Measurements from ENCODE around the gene RBM19.

Gene RBM19

GRCh38 chr12:113955109-113955970 lies 10.8 kb downstream of the RBM19 start:
- DNase-seq: no peak

- DNase-seq: no peak
Measured at GRCh38 chr12:113954547-113954946, 11.6 kb downstream of the RBM19 start.

- no peak for DNase-seq
Measured at GRCh38 chr12:113950873-113951272, 15.3 kb downstream of the RBM19 start.

- no peak for DNase-seq
Measured at GRCh38 chr12:113949321-113950305, 16.5 kb downstream of the RBM19 start.

- no peak for DNase-seq
Measured at GRCh38 chr12:113948151-113948914, 17.8 kb downstream of the RBM19 start.

- DNase-seq: no peak
Measured at GRCh38 chr12:113946175-113946574, 19.9 kb downstream of the RBM19 start.

- no peak for DNase-seq
Measured at GRCh38 chr12:113945174-113946173, 20.7 kb downstream of the RBM19 start.

GRCh38 chr12:113942209-113942608 lies 23.9 kb downstream of the RBM19 start:
- DNase-seq: no peak

- DNase-seq: no peak
Measured at GRCh38 chr12:113941208-113941486, 25.0 kb downstream of the RBM19 start.

- no peak for DNase-seq
Measured at GRCh38 chr12:113940357-113941207, 25.5 kb downstream of the RBM19 start.

GRCh38 chr12:113939867-113940266 lies 26.3 kb downstream of the RBM19 start:
- DNase-seq: no peak

GRCh38 chr12:113938471-113938870 lies 27.7 kb downstream of the RBM19 start:
- no peak for DNase-seq

GRCh38 chr12:113936460-113936859 lies 29.7 kb downstream of the RBM19 start:
- no peak for DNase-seq

GRCh38 chr12:113935459-113935858 lies 30.7 kb downstream of the RBM19 start:
- DNase-seq: no peak

GRCh38 chr12:113934946-113935345 lies 31.2 kb downstream of the RBM19 start:
- no peak for DNase-seq

- no peak for DNase-seq
Measured at GRCh38 chr12:113934060-113934814, 31.9 kb downstream of the RBM19 start.

GRCh38 chr12:113933201-113933786 lies 32.8 kb downstream of the RBM19 start:
- DNase-seq: no peak

GRCh38 chr12:113932381-113933196 lies 33.5 kb downstream of the RBM19 start:
- DNase-seq: no peak

GRCh38 chr12:113931517-113931916 lies 34.6 kb downstream of the RBM19 start:
- no peak for DNase-seq
